Amygdala (tissue), 56 donors: ENCODE results near the gene PPP1R16B.

Experiments
- DNase-seq, 56 donors: peaks; one replicate each; lab custom pipeline; 2025; lab: John Stamatoyannopoulos, UW

The PPP1R16B gene

GRCh38 chr20:38818113-38819065 is 12.9 kb downstream of the PPP1R16B start:
- DNase-seq: no peak

- DNase-seq: no peak
Measured at GRCh38 chr20:38825571-38825900, 20.0 kb downstream of the PPP1R16B start.

GRCh38 chr20:38825901-38826625 is 20.6 kb downstream of the PPP1R16B start:
- peak in 1 of 56 donors; percentile 30 for DNase-seq

GRCh38 chr20:38827770-38828281 is 22.3 kb downstream of the PPP1R16B start:
- peak in 2 of 56 donors; percentile 17 to 27 for DNase-seq

- DNase-seq: no peak
Measured at GRCh38 chr20:38828514-38829295, 23.2 kb downstream of the PPP1R16B start.

GRCh38 chr20:38829296-38829875 is 23.9 kb downstream of the PPP1R16B start:
- DNase-seq: no peak

GRCh38 chr20:38830356-38830755 is 24.9 kb downstream of the PPP1R16B start:
- no peak for DNase-seq

GRCh38 chr20:38831049-38831691 is 25.7 kb downstream of the PPP1R16B start:
- no peak for DNase-seq

- no peak for DNase-seq
Measured at GRCh38 chr20:38831995-38832620, 26.6 kb downstream of the PPP1R16B start.

GRCh38 chr20:38833154-38833856 is 27.8 kb downstream of the PPP1R16B start:
- no peak for DNase-seq

- DNase-seq: no peak
Measured at GRCh38 chr20:38833857-38834164, 28.3 kb downstream of the PPP1R16B start.

GRCh38 chr20:38834868-38835267 is 29.4 kb downstream of the PPP1R16B start:
- no peak for DNase-seq

- DNase-seq: peak in 20 of 56 donors; percentile 7 to 64 (median 33)
Measured at GRCh38 chr20:38835792-38836191, 30.3 kb downstream of the PPP1R16B start.

- DNase-seq: no peak
Measured at GRCh38 chr20:38836991-38837390, 31.5 kb downstream of the PPP1R16B start.

GRCh38 chr20:38838326-38838725 is 32.8 kb downstream of the PPP1R16B start:
- DNase-seq: no peak

- DNase-seq: no peak
Measured at GRCh38 chr20:38839563-38839962, 34.1 kb downstream of the PPP1R16B start.

- DNase-seq: peak in 28 of 56 donors; percentile 8 to 74 (median 40)
Measured at GRCh38 chr20:38840053-38840893, 34.8 kb downstream of the PPP1R16B start.
